Osteoblast (primary cell): Measurements from ENCODE around the gene SOD2. TPM values are rescaled to one million over a fixed set of nuclear protein-coding genes. Genes with fewer than 3 reads are reported as not detected.
"Not testable (repeated sequence)": the region's sequence is repeated elsewhere in the genome, so short reads cannot be mapped to it uniquely, and the experiment has no call there.

ENCODE experiments used
- DNase-seq: peaks from one replicate; pipeline ENCODE4 v3.0.0; 2011; ENCODE audit warnings: low spot score, mixed read lengths; ENCODE audit not compliant: insufficient read length; ENCODE audit errors: missing footprints
- H2AFZ ChIP-seq: 2 replicates; pipeline ENCODE4 v1.6.0; 2011; ENCODE audit warnings: mild to moderate bottlenecking, low read length
- H3K27ac ChIP-seq: 2 replicates; pipeline ENCODE4 v1.5.1; 2011; ENCODE audit warnings: mild to moderate bottlenecking, low read depth, low read length, moderate library complexity
- H3K27me3 ChIP-seq: 2 replicates; pipeline ENCODE4 v1.6.0; 2012; ENCODE audit warnings: mild to moderate bottlenecking, control low read depth, inconsistent platforms, low read length, moderate library complexity; ENCODE audit not compliant: insufficient read depth
- H3K36me3 ChIP-seq: 2 replicates; pipeline ENCODE4 v1.5.1; 2011; ENCODE audit warnings: mild to moderate bottlenecking, low read length, control low read depth, moderate library complexity; ENCODE audit not compliant: insufficient read depth
- H3K4me1 ChIP-seq: 2 replicates; pipeline ENCODE4 v1.5.1; 2011; ENCODE audit warnings: mild to moderate bottlenecking, low read length, control low read depth, moderate library complexity; ENCODE audit not compliant: insufficient read depth
- H3K4me2 ChIP-seq: 2 replicates; pipeline ENCODE4 v1.6.0; 2011; ENCODE audit warnings: mild to moderate bottlenecking, low read length; ENCODE audit not compliant: insufficient read depth
- H3K4me3 ChIP-seq: fragments of 200-600 bp; sonication (generic); 3 replicates; pipeline ENCODE4 v1.5.1; 2012; ENCODE audit warnings: mild to moderate bottlenecking, low read length, inconsistent platforms; ENCODE audit not compliant: insufficient read depth
- H3K79me2 ChIP-seq: 2 replicates; pipeline ENCODE4 v1.6.0; 2012; ENCODE audit warnings: mild to moderate bottlenecking, low read length, control low read depth, inconsistent platforms; ENCODE audit not compliant: insufficient read depth
- H3K9me3 ChIP-seq: 2 replicates; pipeline ENCODE4 v1.5.1; 2011; ENCODE audit warnings: low read depth, low read length, control low read depth
- H4K20me1 ChIP-seq: 2 replicates; pipeline ENCODE4 v1.6.0; 2012; ENCODE audit warnings: mild to moderate bottlenecking, low read length, control low read depth; ENCODE audit not compliant: insufficient read depth
- CTCF ChIP-seq: IDR thresholded peaks from 2 replicates; pipeline ENCODE4 v1.5.1; 2011; ENCODE audit warnings: mild to moderate bottlenecking, low read depth, low read length, moderate library complexity; ENCODE audit errors: extremely low read depth
- total RNA-seq: library from RNA; depleted of rRNA; stranded (reverse); fragments of >200 nt; gene quantifications from 2 replicates; pipeline ENCODE4 v1.2.3, GENCODE V29; 2012

SOD2 gene
- total RNA-seq, 1 donor, result 544 TPM

DNA sequence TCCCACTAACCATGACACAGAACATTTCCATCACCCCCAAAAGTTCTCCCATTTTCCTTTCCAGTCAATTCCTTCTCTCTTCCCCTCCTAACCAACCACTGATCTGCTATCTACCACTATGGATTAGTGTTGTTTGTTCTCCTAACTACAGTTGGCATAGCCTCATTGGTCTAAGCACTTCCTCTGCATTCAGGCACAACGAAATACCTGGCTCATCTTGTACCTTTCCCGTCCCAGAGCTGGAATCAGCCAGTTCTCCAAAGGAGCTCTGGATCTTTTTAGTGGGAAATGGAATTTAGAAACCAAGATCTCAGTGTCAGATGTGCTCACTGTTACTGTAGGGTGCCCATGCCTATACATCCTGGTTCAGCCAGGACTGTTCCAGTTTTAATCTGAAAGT lies 30.2 kb upstream of the SOD2 start:
- Histone ChIP-seq H3K27ac (no peak overlapping the region), H3K79me2 (peaks cover 73% of the 10 kb centered on the region)
- no peak for TF ChIP-seq CTCF

GRCh38 chr6:159722655-159723054 lies 29.6 kb upstream of the SOD2 start:
- Histone ChIP-seq H3K27me3 (no peaks in the 10 kb centered on the region), H3K79me2 (peaks cover 71% of the 10 kb centered on the region), H2AFZ (no peak overlapping the region), H3K9me3 (no peaks in the 10 kb centered on the region), H4K20me1 (no peaks in the 10 kb centered on the region), H3K4me1 (peaks cover 10% of the 10 kb centered on the region), H3K4me2 (no peak overlapping the region), H3K4me3 (no peak overlapping the region), H3K36me3 (peaks cover 3% of the 10 kb centered on the region), H3K27ac (no peak overlapping the region)
- DNase-seq, result no peak
- TF ChIP-seq CTCF, result no peak

More for the DNA sequence above, 30.2 kb upstream of the SOD2 start:
- DNase-seq, result no peak
- H3K4me2 ChIP-seq, result no peak overlapping the region
- H3K4me3 ChIP-seq, result no peak overlapping the region
- H4K20me1 ChIP-seq, result peaks cover 2% of the 10 kb centered on the region
- no peaks in the 10 kb centered on the region for H3K27me3 ChIP-seq
- H3K36me3 ChIP-seq, result peaks cover 3% of the 10 kb centered on the region
- no peak overlapping the region for H2AFZ ChIP-seq
- H3K9me3 ChIP-seq, result no peaks in the 10 kb centered on the region
- peaks cover 9% of the 10 kb centered on the region for H3K4me1 ChIP-seq

DNA sequence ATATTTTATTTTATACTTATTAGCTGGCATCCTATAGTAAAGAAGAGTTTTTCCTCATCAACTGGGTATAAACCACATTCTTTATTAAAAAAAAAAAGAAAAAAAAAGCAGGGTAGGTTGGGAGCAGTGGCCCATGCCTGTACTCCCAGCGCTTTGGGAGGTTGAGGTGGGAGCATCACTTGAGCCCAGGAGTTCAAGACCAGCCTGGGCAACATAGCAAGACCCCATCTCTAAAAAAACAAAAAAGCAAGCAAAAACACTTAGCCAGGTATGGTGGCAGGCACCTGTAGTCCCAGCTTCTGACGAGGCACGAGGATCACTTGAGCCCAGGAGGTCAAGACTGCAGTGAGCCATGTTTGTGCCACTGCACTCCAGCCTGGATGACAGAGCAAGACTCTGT lies 28.9 kb upstream of the SOD2 start:
- H3K9me3 ChIP-seq, H2AFZ ChIP-seq: not testable (repeated sequence)

GRCh38 chr6:159720708-159721107 lies 27.7 kb upstream of the SOD2 start:
- Histone ChIP-seq H3K36me3 (peaks cover 3% of the 10 kb centered on the region), H3K79me2 (peaks cover 54% of the 10 kb centered on the region)
- no peak for DNase-seq

More for the DNA sequence above, 28.9 kb upstream of the SOD2 start:
- DNase-seq, H3K36me3 ChIP-seq, H4K20me1 ChIP-seq, H3K27me3 ChIP-seq, H3K27ac ChIP-seq, H3K4me2 ChIP-seq, H3K4me3 ChIP-seq: not testable (repeated sequence)
- Histone ChIP-seq H3K79me2 (peaks cover 66% of the 10 kb centered on the region), H3K4me1 (peaks cover 17% of the 10 kb centered on the region)

More at GRCh38 chr6:159720708-159721107, 27.7 kb upstream of the SOD2 start:
- Histone ChIP-seq H3K4me2 (no peak overlapping the region), H3K27ac (no peak overlapping the region), H3K27me3 (no peaks in the 10 kb centered on the region), H2AFZ (no peak overlapping the region), H3K4me1 (peaks cover 23% of the 10 kb centered on the region), H3K4me3 (no peak overlapping the region), H3K9me3 (no peaks in the 10 kb centered on the region), H4K20me1 (no peaks in the 10 kb centered on the region)
- TF ChIP-seq CTCF, result peak; percentile 42
